WTC11 (cell line): ENCODE data around the gene ANKRD39.

ENCODE experiments used
- ATF1 ChIP-seq: sonication (generic); formaldehyde crosslinking; IDR thresholded peaks from 2 replicates; pipeline ENCODE4 v1.8.1; 2023; ENCODE audit warnings: mild to moderate bottlenecking, moderate library complexity, missing genetic modification reagents
- ESRRA ChIP-seq: sonication (generic); formaldehyde crosslinking; IDR thresholded peaks from 2 replicates; pipeline ENCODE4 v1.8.1; 2022; ENCODE audit warnings: mild to moderate bottlenecking, missing genetic modification reagents, borderline replicate concordance
- GRHL2 ChIP-seq: fragments of 250-450 bp; sonication (Bioruptor Pico); IDR thresholded peaks from 2 replicates; pipeline ENCODE4 v1.8.0; 2022; ENCODE audit warnings: mild to moderate bottlenecking, moderate library complexity; ENCODE audit not compliant: insufficient replicate concordance, severe bottlenecking
- JAZF1 ChIP-seq: fragments of 250-450 bp; sonication (Bioruptor Pico); IDR thresholded peaks from 2 replicates; pipeline ENCODE4 v1.9.0; 2021; ENCODE audit warnings: moderate library complexity, mild to moderate bottlenecking, inconsistent platforms
- SMAD4 ChIP-seq: sonication (generic); formaldehyde crosslinking; IDR thresholded peaks from 2 replicates; pipeline ENCODE4 v1.8.0; 2022; ENCODE audit warnings: mild to moderate bottlenecking, missing genetic modification reagents
- SP1 ChIP-seq: sonication (generic); formaldehyde crosslinking; conservative IDR thresholded peaks from 2 replicates; pipeline ENCODE4 v1.8.1; 2022; ENCODE audit warnings: missing genetic modification reagents
- ZBTB21 ChIP-seq: sonication (generic); formaldehyde crosslinking; IDR thresholded peaks from 2 replicates; pipeline ENCODE4 v1.8.1; 2023; ENCODE audit warnings: mild to moderate bottlenecking, missing genetic modification reagents, borderline replicate concordance
- TF ChIP-seq, protein P1 (sequence below): fragments of 200-600 bp; IDR thresholded peaks from 2 replicates; pipeline ENCODE4 v1.8.0; 2022; ENCODE audit warnings: antibody characterized with exemption
- TF ChIP-seq, protein P2 (sequence below): sonication (generic); formaldehyde crosslinking; conservative IDR thresholded peaks from 2 replicates; pipeline ENCODE4 v1.8.1; 2023; ENCODE audit warnings: mild to moderate bottlenecking, low read depth, missing genetic modification reagents, moderate library complexity
- TF ChIP-seq, protein P3 (sequence below): sonication (generic); formaldehyde crosslinking; IDR thresholded peaks from 2 replicates; pipeline ENCODE4 v1.8.1; 2023; ENCODE audit warnings: mild to moderate bottlenecking, missing genetic modification reagents, moderate library complexity
- TF ChIP-seq, protein P4 (sequence below): sonication (generic); formaldehyde crosslinking; IDR thresholded peaks from 2 replicates; pipeline ENCODE4 v1.8.1; 2023; ENCODE audit warnings: mild to moderate bottlenecking, missing genetic modification reagents
- TF ChIP-seq, protein P5 (sequence below): sonication (generic); formaldehyde crosslinking; IDR thresholded peaks from 2 replicates; pipeline ENCODE4 v1.8.1; 2022; ENCODE audit warnings: low read depth, mild to moderate bottlenecking, moderate library complexity, missing genetic modification reagents, borderline replicate concordance
- TF ChIP-seq, protein P6 (sequence below): sonication (generic); formaldehyde crosslinking; IDR thresholded peaks from 2 replicates; pipeline ENCODE4 v1.8.0; 2022; ENCODE audit warnings: mild to moderate bottlenecking, missing genetic modification reagents

DNA sequence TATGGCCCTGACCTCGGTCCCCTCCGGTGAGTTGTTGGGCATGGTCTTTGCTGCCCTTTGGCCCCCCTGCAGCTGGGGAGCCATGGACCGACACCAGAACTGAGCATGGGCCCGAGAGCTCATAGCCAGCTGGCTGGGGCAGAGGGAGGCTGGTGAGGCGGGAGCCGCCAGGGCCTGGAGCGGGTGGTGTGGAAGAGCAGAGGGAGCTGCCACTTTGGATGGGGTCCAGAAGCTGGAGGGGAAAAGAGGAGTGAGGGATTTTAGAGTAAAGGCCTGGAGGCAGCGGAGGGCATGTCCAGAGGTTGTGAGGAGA lies 58.2 kb downstream of the ANKRD39 start:
- TF ChIP-seq, protein P1, sequence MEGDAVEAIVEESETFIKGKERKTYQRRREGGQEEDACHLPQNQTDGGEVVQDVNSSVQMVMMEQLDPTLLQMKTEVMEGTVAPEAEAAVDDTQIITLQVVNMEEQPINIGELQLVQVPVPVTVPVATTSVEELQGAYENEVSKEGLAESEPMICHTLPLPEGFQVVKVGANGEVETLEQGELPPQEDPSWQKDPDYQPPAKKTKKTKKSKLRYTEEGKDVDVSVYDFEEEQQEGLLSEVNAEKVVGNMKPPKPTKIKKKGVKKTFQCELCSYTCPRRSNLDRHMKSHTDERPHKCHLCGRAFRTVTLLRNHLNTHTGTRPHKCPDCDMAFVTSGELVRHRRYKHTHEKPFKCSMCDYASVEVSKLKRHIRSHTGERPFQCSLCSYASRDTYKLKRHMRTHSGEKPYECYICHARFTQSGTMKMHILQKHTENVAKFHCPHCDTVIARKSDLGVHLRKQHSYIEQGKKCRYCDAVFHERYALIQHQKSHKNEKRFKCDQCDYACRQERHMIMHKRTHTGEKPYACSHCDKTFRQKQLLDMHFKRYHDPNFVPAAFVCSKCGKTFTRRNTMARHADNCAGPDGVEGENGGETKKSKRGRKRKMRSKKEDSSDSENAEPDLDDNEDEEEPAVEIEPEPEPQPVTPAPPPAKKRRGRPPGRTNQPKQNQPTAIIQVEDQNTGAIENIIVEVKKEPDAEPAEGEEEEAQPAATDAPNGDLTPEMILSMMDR, result no peak
- no peak for TF ChIP-seq ZBTB21 (CRISPR knock-in tag)
- no peak for TF ChIP-seq ESRRA (CRISPR knock-in tag)
- no peak for TF ChIP-seq JAZF1 (CRISPR knock-in tag)
- no peak for TF ChIP-seq ATF1 (CRISPR knock-in tag)
- TF ChIP-seq, protein P2, sequence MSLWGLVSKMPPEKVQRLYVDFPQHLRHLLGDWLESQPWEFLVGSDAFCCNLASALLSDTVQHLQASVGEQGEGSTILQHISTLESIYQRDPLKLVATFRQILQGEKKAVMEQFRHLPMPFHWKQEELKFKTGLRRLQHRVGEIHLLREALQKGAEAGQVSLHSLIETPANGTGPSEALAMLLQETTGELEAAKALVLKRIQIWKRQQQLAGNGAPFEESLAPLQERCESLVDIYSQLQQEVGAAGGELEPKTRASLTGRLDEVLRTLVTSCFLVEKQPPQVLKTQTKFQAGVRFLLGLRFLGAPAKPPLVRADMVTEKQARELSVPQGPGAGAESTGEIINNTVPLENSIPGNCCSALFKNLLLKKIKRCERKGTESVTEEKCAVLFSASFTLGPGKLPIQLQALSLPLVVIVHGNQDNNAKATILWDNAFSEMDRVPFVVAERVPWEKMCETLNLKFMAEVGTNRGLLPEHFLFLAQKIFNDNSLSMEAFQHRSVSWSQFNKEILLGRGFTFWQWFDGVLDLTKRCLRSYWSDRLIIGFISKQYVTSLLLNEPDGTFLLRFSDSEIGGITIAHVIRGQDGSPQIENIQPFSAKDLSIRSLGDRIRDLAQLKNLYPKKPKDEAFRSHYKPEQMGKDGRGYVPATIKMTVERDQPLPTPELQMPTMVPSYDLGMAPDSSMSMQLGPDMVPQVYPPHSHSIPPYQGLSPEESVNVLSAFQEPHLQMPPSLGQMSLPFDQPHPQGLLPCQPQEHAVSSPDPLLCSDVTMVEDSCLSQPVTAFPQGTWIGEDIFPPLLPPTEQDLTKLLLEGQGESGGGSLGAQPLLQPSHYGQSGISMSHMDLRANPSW, result no peak
- TF ChIP-seq, protein P3, sequence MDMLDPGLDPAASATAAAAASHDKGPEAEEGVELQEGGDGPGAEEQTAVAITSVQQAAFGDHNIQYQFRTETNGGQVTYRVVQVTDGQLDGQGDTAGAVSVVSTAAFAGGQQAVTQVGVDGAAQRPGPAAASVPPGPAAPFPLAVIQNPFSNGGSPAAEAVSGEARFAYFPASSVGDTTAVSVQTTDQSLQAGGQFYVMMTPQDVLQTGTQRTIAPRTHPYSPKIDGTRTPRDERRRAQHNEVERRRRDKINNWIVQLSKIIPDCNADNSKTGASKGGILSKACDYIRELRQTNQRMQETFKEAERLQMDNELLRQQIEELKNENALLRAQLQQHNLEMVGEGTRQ (CRISPR knock-in tag), result no peak
- no peak for TF ChIP-seq SMAD4 (CRISPR knock-in tag)
- TF ChIP-seq, protein P4, sequence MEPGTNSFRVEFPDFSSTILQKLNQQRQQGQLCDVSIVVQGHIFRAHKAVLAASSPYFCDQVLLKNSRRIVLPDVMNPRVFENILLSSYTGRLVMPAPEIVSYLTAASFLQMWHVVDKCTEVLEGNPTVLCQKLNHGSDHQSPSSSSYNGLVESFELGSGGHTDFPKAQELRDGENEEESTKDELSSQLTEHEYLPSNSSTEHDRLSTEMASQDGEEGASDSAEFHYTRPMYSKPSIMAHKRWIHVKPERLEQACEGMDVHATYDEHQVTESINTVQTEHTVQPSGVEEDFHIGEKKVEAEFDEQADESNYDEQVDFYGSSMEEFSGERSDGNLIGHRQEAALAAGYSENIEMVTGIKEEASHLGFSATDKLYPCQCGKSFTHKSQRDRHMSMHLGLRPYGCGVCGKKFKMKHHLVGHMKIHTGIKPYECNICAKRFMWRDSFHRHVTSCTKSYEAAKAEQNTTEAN (CRISPR knock-in tag), result no peak
- TF ChIP-seq, protein P5, sequence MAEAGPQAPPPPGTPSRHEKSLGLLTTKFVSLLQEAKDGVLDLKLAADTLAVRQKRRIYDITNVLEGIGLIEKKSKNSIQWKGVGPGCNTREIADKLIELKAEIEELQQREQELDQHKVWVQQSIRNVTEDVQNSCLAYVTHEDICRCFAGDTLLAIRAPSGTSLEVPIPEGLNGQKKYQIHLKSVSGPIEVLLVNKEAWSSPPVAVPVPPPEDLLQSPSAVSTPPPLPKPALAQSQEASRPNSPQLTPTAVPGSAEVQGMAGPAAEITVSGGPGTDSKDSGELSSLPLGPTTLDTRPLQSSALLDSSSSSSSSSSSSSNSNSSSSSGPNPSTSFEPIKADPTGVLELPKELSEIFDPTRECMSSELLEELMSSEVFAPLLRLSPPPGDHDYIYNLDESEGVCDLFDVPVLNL (CRISPR knock-in tag), result no peak
- no peak for TF ChIP-seq SP1 (CRISPR knock-in tag)
- TF ChIP-seq GRHL2 (CRISPR knock-in tag), result no peak
- TF ChIP-seq, protein P6, sequence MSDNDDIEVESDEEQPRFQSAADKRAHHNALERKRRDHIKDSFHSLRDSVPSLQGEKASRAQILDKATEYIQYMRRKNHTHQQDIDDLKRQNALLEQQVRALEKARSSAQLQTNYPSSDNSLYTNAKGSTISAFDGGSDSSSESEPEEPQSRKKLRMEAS (CRISPR knock-in tag), result no peak
